Measurements from ENCODE around the gene LRRC8D.

The LRRC8D gene

DNA sequence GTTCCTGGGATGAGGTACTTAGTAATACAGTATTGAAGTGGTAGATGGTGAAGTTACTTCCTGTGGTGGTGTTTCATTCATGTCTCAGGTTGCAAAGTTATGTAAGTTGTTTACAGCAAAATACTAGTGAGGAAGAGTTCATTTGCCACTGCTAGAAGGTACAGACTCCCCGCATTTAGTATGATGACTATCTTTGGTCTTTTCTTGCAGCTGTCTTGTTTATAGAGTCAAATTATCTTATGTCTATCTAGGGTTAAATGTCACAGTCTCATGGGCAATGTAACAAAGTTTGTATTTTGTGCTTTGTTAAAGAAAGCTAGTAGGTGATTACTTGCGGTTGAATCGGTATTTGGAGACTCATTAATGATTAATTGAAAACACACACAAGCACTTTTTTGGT is 50.2 kb downstream of the LRRC8D start:
- DNase-seq (ENCODE audit: low spot score): no peak

DNA sequence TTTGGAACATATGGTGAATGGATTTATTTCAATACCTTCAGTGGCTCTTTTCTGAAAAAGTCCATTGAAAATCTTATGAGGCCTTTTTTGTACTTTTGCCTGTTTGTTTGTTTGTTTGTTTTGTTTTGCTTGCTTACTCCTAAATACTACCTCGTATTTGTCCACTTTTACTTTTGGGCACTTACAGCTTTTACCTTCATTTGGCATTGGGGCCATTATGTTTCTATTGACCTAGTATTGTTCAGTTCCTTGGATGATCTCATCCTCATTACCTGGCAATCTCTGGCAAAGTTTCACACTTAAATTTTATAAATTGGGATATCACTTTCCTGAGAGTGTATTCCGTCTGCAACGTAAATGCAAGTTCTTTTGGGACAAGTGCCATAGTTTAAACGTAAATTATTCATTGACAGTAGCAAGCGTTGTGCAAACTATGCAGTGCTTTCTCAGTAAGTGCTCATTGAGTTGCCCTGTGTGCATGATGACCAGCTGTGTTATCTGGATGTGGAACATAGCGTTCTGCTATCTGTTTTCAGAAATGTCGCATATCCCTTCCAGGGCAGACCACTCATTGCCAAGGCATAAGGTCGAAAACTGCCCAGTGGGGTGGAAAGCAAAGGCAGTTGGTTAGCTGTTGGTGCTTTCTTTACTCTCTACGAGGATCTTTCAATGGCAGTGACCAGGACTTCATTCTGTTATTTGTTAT is 51.1 kb downstream of the LRRC8D start:
- no peak for DNase-seq (ENCODE audit: low spot score)

DNA sequence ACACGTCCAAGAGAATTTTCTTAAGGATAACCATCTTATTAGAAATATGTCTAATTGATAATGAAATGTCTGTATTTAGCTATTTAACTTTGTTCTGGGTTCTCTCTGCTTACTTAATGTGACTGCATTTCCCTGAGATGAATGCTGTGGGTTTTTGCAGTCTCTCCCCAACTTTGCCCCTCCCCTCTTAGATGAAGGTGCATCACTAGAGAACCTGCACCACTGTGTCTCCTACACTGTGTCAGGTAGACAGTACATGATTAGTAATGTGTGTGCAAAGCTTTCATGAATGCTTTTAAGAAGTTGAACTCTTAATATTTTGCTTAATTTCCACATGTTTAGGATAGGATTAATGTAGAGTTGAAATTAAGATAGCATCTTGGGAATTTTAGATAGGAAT is 51.7 kb downstream of the LRRC8D start:
- no peak for DNase-seq (ENCODE audit: low spot score)

DNA sequence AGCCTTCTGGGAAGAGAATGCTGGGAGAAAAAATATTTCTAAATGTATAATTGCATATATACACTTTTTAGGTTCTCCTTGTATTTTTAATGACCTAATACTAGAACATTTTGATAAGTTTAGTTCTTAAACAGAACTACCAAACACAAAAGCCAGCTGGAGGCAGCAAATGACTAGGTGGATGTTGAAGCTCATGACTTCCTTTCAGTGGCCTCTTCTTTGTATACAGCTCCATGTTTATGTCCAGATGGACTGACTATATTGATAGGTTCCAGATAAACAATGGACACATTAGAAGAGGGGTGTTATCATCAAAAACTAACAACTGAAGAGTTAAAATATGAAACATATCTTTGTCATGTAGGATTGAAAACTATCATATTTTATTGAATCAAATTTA is 52.5 kb downstream of the LRRC8D start:
- no peak for DNase-seq (ENCODE audit: low spot score)

DNA sequence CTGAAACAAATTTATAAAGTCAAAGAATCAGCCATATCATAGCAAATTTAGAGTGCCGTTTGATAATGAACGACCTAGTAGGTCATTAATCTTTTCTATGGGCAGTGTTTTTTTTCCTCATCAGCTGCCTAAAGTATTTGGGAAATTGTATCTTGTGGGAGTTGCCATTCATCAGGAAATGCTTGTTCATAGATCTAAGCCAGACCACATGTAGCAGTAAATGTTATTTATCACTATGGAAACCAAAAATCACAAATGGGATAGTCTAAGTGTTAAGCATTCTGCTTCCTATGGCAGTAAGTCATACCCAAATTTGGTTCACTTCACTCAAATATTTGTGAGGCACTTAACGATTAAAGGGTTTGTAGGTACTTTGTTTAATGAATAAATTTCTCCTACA is 52.9 kb downstream of the LRRC8D start:
- no peak for DNase-seq (ENCODE audit: low spot score)

DNA sequence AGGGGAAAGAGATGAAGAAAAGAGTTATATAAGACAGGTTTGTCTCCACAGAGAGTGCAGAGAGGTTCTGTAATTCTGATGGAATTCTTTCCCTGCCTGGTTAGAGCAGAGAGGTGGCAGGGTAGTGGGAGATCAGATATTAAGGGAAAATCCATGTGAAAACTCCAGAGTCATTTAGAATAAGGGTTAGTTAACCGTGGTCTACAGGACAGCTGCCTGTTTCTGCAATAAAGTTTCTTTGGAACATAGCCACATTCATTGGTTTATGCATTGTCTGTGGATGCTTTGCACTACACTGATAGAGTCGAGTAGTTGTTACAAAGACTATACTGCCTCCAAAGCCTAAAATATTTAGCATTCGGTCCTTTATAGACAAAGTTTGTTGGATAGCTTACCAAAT is 55.6 kb downstream of the LRRC8D start:
- DNase-seq (ENCODE audit: low spot score): no peak

DNA sequence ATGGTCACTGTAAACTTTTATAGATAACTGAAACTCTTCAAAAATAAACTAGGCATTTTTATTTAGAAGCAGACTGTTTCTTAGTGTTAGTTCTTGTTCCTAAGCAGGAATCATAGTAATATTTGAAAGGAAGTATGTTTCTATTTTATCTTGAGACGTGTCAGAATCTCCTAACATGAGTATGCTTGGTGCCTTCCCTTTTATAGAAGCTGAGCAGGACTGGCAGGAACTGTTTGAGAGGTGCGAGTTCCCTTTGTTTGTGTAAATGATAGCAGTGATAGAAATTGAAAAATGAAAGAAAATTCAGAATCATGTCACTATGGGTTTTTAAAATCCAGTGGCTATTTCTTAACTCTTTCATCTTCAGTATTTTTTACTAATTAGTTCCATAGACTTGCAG is 56.9 kb downstream of the LRRC8D start:
- no peak for DNase-seq (ENCODE audit: low spot score)

DNA sequence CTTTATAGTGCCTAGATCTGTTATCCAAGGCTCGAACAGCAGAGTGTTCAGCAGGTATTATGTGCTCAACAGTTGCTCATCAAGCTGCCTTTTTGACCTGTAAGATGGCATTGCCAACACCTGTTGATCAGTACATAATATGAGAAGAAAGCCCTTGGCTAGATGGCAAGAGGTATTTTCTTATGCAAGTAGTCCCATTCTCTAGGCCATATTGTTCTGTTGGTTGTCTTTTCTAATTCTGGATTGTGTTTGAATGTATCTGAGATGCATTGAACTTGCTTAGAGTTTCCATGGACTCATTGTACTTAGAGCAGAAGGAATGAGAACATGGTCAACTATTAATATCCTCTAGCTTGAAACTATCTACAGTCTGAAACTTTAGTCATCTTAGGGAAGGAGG is 57.4 kb downstream of the LRRC8D start:
- DNase-seq (ENCODE audit: low spot score): no peak

DNA sequence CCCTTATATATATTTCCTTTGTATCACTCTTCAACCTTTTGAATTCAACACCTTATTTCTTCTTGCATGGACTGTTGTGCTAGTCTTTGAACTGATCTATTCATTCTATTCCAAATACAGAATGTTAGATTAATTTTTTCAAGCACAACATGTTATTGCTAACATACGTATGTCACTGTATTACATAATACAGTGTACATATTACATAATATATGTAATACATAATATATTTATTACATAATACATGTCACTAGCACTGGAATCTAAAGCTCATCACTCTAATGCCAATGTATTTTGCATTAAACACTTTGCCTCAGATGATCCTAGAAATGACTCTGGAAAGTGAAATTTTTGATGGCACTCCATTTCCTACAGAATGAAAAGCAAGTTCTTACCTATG is 59.8 kb downstream of the LRRC8D start:
- no peak for DNase-seq (ENCODE audit: low spot score)

DNA sequence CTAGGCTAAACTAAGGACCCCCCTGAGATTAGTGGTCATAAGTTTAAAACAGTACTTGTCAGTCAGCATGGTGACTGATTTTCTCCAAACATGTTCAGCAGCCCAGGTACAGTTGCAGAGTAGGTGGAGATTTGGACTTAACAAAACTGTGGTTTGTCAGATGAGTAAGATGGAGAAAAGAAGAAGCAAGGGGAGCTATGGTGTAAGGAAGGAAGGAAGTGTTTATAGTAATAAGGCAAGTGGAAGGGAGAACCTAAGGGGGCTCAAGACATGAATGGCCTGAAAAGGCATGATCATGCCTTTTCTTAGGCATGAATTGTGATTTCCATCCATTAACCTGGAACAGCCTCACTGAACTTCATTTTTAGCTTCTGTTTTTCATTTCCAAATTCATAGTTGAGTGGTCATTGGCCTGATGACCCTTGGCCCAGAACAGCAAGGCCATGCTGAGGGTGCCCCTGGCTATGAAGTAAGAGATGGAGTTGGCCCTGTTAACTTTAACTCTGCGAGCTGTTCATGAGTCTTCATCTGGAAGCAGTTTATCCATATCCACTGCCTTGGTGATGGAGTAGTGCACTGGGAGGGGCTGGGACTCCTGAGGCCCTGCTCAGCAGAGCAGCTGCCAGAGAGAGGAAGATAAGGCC is 60.7 kb downstream of the LRRC8D start:
- no peak for DNase-seq (ENCODE audit: low spot score)

DNA sequence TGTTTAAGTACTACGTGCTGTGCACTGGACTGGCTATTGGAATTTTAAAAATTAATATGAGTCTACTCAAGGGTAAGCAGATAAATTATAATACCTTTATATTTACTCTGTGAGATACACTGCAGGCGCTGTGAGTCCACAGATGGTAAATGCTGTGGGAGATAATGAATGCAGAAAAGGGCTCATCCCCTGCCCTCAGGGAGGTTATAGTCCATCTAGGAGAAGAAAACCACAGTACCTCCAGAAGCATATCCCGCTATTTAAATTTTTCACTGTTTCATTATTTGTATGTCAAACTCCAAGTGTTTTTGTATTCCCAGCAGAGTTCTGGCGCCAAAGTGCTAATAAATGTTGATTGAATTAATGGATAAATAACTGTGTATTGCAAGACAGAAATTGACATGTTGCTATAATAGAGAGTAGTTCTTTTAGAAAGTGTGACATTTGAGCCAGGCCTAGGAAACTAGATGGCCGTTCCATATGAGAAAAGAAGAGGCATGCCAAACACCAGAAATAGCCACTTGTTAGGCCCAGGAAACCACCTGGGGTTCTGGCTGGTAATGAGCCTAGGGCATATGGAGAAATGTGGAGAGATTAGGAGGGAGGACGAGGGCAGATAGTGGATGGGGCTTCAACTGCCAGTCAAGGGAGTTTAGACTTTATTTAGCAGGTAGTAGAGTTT is 61.7 kb downstream of the LRRC8D start:
- no peak for DNase-seq (ENCODE audit: low spot score)

DNA sequence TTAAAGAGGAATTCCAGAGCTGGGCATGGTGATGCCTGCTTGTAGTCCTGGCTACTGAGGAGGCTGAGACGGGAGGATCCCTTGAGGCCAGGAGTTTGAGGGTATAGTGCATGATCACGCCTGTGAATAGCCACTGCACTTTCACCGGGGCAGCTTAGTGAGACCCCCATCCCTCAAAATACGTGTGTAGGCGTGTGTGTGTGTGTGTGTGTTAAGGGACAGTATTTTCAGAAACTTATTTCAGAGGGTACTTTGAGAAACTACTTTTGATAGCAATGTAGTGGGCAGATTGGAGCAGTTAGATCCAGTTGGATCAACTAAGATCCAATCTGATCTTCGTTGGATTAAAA is 62.2 kb downstream of the LRRC8D start:
- DNase-seq (ENCODE audit: low spot score): no peak

DNA sequence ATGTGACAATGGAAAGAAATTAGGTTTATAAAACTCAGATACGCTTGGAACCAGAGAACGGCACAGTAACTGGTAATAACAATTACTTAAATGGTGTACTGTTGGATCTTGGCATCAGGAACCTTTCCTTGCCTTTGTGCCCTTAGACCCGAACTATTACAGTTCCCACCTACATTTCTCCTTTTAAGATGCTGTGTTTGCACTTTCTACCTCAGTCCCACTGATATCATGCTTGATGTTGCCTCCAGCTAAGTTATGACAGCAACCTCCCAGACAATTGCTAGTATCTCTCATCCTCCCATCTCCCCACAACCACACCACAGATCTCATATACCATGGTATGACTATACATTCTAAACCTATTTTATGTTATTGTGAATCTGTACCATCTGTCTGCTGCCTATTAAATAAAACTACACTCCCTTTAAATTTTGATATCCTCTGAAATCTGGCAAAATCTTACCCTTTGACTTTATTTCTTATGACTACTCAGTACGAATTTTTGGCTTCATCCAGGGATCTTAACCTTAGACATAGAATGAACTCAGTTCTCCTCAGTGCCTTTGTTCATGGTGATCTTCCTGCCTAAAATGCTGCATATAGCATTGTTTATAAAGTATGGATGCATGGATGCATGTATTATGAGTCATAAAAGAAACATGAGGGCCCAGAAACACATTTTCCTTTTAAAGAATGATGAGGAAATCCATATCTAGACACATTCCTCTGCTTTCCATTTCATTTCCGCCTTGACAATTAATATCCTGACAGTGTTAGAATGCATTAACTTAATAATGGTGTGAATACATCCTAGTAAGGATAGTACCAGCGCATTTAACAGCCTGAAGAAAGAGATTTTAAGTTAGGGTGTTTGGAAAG is 64.1 kb downstream of the LRRC8D start:
- DNase-seq (ENCODE audit: low spot score): no peak

DNA sequence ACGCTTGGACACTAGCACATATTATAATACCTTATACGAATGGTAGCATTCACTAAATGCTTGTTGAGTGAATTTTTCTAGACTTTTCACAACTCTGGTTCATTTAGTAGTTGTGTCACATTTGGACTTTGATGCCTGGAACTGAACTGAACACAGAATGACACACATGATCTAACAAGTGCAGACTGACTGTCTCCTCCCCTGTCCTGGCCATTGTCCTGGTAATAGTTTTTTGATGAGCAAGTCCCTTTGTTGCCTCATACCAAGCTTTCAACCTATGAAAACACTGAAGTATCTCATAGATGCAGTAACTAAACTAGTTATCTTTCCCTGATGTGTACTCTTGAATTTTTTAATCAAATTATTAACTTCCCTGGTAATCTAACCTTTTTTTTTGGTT is 66.4 kb downstream of the LRRC8D start:
- DNase-seq (ENCODE audit: low spot score): no peak

DNA sequence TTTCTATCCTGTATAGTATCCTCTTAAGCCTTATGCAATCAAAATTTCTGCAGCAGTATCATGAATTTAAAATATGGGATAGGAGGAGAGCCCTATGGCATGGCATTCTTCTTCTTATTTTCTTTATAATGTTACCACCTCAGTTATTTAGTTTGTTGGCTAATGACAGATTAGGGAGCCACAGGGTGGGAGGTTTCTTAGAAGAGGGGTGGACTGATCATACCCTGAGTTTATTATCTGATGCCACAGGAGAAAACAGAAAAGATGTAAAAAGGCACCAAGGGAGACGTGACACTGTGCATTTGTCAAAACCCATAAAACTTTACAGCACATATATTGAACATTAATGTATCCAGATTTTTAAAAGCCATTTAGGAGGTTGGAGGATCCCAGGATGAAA is 66.9 kb downstream of the LRRC8D start:
- no peak for DNase-seq (ENCODE audit: low spot score)

DNA sequence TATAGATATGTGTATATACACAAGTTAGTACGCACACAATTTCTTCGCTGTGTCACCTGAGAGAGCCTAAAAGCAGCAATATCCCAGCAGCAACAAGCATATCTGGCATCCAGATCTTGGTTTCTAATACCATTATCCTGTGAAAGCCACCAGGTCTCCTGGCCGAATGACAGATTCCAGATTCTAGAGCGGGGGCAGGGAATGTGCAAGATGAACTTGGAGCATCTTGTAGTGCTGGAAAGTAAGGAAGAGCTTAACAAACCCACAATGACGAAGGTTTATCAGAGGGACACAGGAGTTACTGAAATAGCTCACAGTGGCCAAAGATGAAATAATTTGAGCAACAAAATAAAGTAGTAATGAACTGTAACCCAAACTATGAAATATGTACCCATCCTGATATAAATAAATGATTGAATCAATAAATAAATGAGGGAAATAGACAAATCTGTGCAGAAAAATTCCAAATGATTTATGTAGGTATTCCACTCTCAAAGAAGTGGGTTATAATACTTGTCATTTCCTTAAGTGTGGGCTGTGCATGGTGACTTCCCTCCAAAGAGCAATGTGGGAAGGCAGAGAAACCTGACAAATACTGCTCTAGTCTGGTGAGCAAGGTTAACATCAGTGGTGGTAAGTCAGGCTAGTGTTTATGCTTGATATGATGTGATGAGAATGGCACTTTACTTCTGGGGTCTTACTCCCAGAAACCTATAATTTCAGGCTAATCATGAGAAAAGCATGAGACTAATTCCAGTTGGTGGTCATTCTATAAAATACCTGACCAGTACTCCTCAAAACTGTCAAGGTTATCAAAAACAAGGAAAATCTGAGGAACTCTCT is 67.9 kb downstream of the LRRC8D start:
- no peak for DNase-seq (ENCODE audit: low spot score)

DNA sequence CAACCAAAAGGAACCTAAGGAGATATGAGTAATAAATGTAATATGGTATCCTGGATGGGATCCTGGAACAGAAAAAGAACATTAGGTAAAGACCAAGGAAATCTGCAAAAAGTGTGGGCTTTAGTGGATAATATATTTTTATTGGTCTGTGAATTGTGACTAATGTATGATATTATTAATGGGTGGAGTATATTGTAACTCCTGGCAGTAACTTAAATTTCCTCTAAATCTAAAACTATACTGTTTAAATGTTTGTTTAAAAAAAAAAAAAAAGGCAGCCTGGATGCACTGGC is 68.4 kb downstream of the LRRC8D start:
- no peak for DNase-seq (ENCODE audit: low spot score)

DNA sequence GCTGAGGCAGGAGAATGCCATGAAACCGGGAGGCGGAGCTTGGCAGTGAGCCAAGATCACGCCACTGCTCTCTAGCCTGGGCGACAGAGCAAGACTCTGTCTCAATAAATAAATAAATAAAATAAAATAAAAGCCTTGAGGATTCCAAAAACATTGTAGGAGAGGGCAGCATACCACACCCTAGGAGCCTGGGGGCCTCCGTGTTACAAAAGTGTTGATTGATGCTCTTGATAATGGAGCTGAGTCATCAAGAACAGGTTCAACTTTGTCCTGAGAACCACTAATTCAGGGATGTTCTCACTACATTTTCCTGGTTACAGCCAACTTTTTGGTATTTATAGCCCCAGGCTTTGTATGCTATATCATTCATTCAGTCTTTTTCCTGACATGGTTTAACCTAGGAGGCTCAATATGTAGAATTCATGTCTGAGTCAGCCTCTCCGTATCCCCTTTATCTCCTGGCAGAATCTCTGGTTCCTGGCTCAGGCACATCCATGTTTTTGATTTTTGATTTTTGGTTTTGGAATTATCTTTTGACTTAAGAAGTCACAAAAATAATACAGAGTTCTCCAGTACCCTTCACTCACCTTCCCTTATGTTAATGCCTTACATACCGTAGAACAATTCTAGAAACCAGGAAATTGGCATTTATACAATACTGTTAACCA is 69.4 kb downstream of the LRRC8D start:
- DNase-seq (ENCODE audit: low spot score): peak; percentile 50

DNA sequence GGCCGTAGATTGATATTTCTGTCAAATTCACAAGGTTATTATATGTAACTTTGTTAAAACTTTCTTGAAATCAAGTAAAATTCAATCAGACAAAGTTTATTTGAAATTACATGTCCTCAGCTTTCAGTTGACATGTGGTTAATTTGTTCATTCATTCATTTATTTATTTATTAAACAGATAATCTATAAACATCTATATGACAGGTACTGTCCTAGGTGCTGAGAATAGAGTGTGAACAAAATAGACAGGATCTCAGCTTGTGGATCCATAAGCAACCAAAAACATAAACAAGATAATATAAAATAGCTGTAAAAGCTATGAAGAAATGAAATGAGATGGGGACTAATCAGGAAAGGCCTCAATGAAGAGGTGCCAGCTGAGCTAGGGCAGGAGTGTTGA is 72.0 kb downstream of the LRRC8D start:
- DNase-seq (ENCODE audit: low spot score): no peak

DNA sequence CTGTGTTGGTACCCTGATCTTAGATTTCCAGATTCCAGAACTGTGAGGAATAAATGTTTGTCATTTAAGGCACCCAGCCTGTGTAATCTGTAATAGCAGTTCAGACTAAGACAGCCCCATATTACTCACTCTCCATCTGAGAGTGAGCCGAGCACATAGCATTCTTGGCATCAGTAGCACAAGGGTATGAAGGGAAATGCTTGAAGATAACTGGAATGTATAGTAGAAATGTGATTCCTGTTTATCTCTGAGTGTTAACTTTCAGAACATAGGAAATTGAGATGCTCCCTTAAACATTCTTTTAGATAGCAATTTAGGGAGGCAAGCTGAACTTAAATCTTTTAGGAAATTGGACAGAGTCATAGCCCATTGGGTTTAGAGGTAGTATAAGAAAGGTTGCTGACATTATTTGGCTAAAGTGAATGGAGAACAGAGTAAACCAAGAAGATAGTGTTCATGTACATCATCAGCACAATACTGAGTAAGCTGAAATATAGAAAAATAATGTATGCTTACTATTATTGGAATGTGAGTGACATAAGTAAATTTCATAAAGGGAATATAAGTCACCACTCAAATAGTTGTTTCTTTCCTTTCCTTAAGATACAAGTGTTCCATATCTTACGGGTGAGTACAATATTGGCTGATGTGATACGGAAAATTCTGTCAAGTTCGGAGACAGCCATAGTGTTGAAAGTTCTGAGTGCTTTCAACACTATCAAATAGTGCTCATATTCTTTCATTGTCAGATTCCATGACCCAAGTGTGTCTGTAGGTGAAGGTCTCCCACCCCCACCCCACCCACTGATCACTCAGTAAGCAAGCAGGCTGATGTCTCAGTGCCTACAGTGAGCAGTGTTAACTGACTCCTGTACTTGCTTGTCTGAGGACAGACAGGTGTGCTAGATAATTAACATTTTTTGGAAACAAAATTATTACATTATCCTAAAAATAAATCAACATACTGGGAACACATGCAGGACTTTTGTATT is 73.7 kb downstream of the LRRC8D start:
- peak; percentile 61 for DNase-seq (ENCODE audit: low spot score)

Measured in hematopoietic multipotent progenitor cell treated with erythropoietin and hydrocortisone succinate and interleukin-3 and kit ligand, for 15 days (in vitro differentiated cells).